GM23338 (cell line): ENCODE results near the gene PTBP3. TPM values are rescaled to one million over a fixed set of nuclear protein-coding genes. Genes with fewer than 3 reads are reported as not detected.
A peak's percentile ranks its signal among the peaks of the same experiment; 100 is the strongest.

Experiments
- ATAC-seq: fragments of 200-7000 bp; cut with Tn5 transposase; 3 replicates; pipeline ENCODE4 v1.9.1; 2020
- DNase-seq: peaks from one replicate; pipeline ENCODE4 v3.0.0-alpha.2; 2015; ENCODE audit warnings: low spot score
- H2AFZ ChIP-seq: fragments of 200-600 bp; sonication (generic); 2 replicates; pipeline ENCODE4 v1.8.0; 2016; ENCODE audit warnings: antibody characterized with exemption, mild to moderate bottlenecking, moderate library complexity
- H3F3A ChIP-seq: fragments of 200-600 bp; sonication (generic); replicated peaks from 2 replicates; pipeline ENCODE4 v1.8.0; 2017; ENCODE audit warnings: antibody characterized with exemption, mixed run types, low read depth
- H3K27ac ChIP-seq: fragments of 200-600 bp; sonication (generic); 2 replicates; pipeline ENCODE4 v1.6.1; 2016; ENCODE audit warnings: low read depth
- H3K27me3 ChIP-seq: fragments of 200-600 bp; sonication (generic); 2 replicates; pipeline ENCODE4 v1.8.0; 2016; ENCODE audit warnings: mild to moderate bottlenecking, mixed run types, moderate library complexity; ENCODE audit not compliant: insufficient read depth
- H3K36me3 ChIP-seq: fragments of 200-600 bp; sonication (generic); 2 replicates; pipeline ENCODE4 v1.8.0; 2016; ENCODE audit warnings: mild to moderate bottlenecking; ENCODE audit not compliant: insufficient read depth
- H3K4me1 ChIP-seq: fragments of 200-600 bp; sonication (generic); 2 replicates; pipeline ENCODE4 v1.8.0; 2016; ENCODE audit warnings: mild to moderate bottlenecking, moderate library complexity; ENCODE audit not compliant: insufficient read depth
- H3K4me2 ChIP-seq: fragments of 200-600 bp; sonication (generic); 2 replicates; pipeline ENCODE4 v1.7.1; 2017; ENCODE audit warnings: mixed run types
- H3K4me3 ChIP-seq: fragments of 200-600 bp; sonication (generic); 2 replicates; pipeline ENCODE4 v1.6.1; 2016; ENCODE audit warnings: mixed run types
- H3K79me2 ChIP-seq: fragments of 200-600 bp; sonication (generic); replicated peaks from 2 replicates; pipeline ENCODE4 v1.8.0; 2017; ENCODE audit warnings: mild to moderate bottlenecking; ENCODE audit not compliant: insufficient read depth
- H3K9me2 ChIP-seq: fragments of 200-600 bp; sonication (generic); 2 replicates; pipeline ENCODE4 v1.8.0; 2017; ENCODE audit not compliant: insufficient read depth
- H4K20me1 ChIP-seq: fragments of 200-600 bp; sonication (generic); replicated peaks from 2 replicates; pipeline ENCODE4 v1.8.0; 2017; ENCODE audit warnings: mild to moderate bottlenecking; ENCODE audit not compliant: insufficient read depth
- H3K27ac Mint-ChIP-seq: 2 replicates; pipeline ENCODE4 v1.8.0; 2020; ENCODE audit warnings: inconsistent platforms, mild to moderate bottlenecking, moderate library complexity, mixed read lengths
- H3K27me3 Mint-ChIP-seq: 3 replicates; pipeline ENCODE4 v1.8.0; 2022; ENCODE audit warnings: low read depth, mild to moderate bottlenecking, moderate library complexity, mixed read lengths, inconsistent platforms; ENCODE audit not compliant: insufficient read depth, poor library complexity
- H3K36me3 Mint-ChIP-seq: 3 replicates; pipeline ENCODE4 v1.8.0; 2021; ENCODE audit warnings: low read depth, mild to moderate bottlenecking, inconsistent platforms, moderate library complexity, mixed read lengths
- H3K4me1 Mint-ChIP-seq: 3 replicates; pipeline ENCODE4 v1.8.0; 2020; ENCODE audit warnings: mild to moderate bottlenecking, inconsistent platforms, mixed read lengths
- H3K4me3 Mint-ChIP-seq: 3 replicates; pipeline ENCODE4 v1.8.0; 2021; ENCODE audit warnings: moderate library complexity, mild to moderate bottlenecking, inconsistent platforms, mixed read lengths
- H3K9me3 Mint-ChIP-seq: 3 replicates; pipeline ENCODE4 v1.8.0; 2020; ENCODE audit warnings: moderate library complexity, mild to moderate bottlenecking, inconsistent platforms, mixed read lengths
- CREB1 ChIP-seq: fragments of 250-450 bp; sonication (Bioruptor Pico); IDR thresholded peaks from 2 replicates; pipeline ENCODE4 v1.5.0; 2020; ENCODE audit warnings: low read depth, mild to moderate bottlenecking, moderate library complexity
- ETS1 ChIP-seq: IDR thresholded peaks from 2 replicates; pipeline ENCODE4 v1.6.1; 2016; ENCODE audit warnings: antibody characterized with exemption
- EZH2 ChIP-seq: fragments of 200-600 bp; sonication (generic); IDR thresholded peaks from one replicate; pipeline ENCODE4 v1.8.0; 2017; ENCODE audit warnings: antibody characterized with exemption, mild to moderate bottlenecking, low read depth; ENCODE audit not compliant: unreplicated experiment
- EZH2phosphoT487 ChIP-seq: fragments of 200-600 bp; sonication (generic); IDR thresholded peaks from one replicate; pipeline ENCODE4 v1.8.1; 2018; ENCODE audit warnings: antibody characterized with exemption; ENCODE audit not compliant: unreplicated experiment
- JUNB ChIP-seq: IDR thresholded peaks from one replicate; pipeline ENCODE4 v1.6.1; 2016; ENCODE audit warnings: antibody characterized with exemption; ENCODE audit not compliant: unreplicated experiment
- NANOG ChIP-seq: IDR thresholded peaks from 2 replicates; pipeline ENCODE4 v1.6.1; 2016; ENCODE audit warnings: antibody characterized with exemption, borderline replicate concordance
- POLR2AphosphoS5 ChIP-seq: IDR thresholded peaks from 2 replicates; pipeline ENCODE4 v1.6.1; 2016; ENCODE audit warnings: antibody characterized with exemption, low read depth
- REST ChIP-seq: IDR thresholded peaks from one replicate; pipeline ENCODE4 v1.6.1; 2018; ENCODE audit warnings: antibody characterized with exemption; ENCODE audit not compliant: unreplicated experiment
- STAT1 ChIP-seq: IDR thresholded peaks from one replicate; pipeline ENCODE4 v1.6.1; 2016; ENCODE audit warnings: antibody characterized with exemption; ENCODE audit not compliant: unreplicated experiment
- ZNF114 ChIP-seq: fragments of 250-450 bp; sonication (Bioruptor Pico); IDR thresholded peaks from 2 replicates; pipeline ENCODE4 v1.5.0; 2020; ENCODE audit warnings: mild to moderate bottlenecking, moderate library complexity
- ZNF331 ChIP-seq: fragments of 250-450 bp; sonication (Bioruptor Pico); IDR thresholded peaks from 2 replicates; pipeline ENCODE4 v1.5.0; 2020; ENCODE audit warnings: low read depth, mild to moderate bottlenecking, moderate library complexity
- polyA plus RNA-seq: library from polyadenylated mRNA; unstranded; fragments of >200 nt; fragmentation: Nextera tagmentation; extraction: Ambion mirVana; gene quantifications from 2 replicates; pipeline ENCODE4 v1.2.1, GENCODE V29; 2016
- total RNA-seq: library from RNA; depleted of rRNA; stranded (reverse); fragments of >200 nt; shearing (Covaris generic); gene quantifications from 2 replicates; pipeline ENCODE4 v1.2.3, GENCODE V29; 2014

PTBP3 gene
- total and polyA plus RNA-seq, 2 experiments from 2014 or later = 20.0 to 92.9 TPM

- no peak for TF ChIP-seq ETS1
- TF ChIP-seq JUNB = no peak
- no peak for TF ChIP-seq CREB1 (CRISPR knock-in tag)
- TF ChIP-seq NANOG = no peak
- no peak for TF ChIP-seq EZH2phosphoT487
- no peak for TF ChIP-seq EZH2
- TF ChIP-seq REST = no peak
- TF ChIP-seq ZNF114 (CRISPR knock-in tag) = no peak
Measured at GRCh38 chr9:112322701-112323377, 10.6 kb downstream of the PTBP3 start (continued).

- H4K20me1 ChIP-seq = peaks cover 47% of the 10 kb centered on the region
- 0 out of 3 replicates have a peak, but pooled peaks cover 4% of the 10 kb centered on the region for H3K36me3 Mint-ChIP-seq
- peaks cover 25% of the 10 kb centered on the region for H3K4me1 Mint-ChIP-seq
- peak overlapping the region; percentile 46 for H3K27ac ChIP-seq
- H3K79me2 ChIP-seq = peaks cover 98% of the 10 kb centered on the region
- no peaks in the 10 kb centered on the region for H3K9me3 Mint-ChIP-seq
- no peak for ATAC-seq
- H3K9me2 ChIP-seq = no peaks in the 10 kb centered on the region; the same call in 1 of the 2 replicates
- H3K4me1 ChIP-seq = peaks cover 11% of the 10 kb centered on the region
- H3K4me3 Mint-ChIP-seq = no peak overlapping the region
- no peak overlapping the region for H3K4me2 ChIP-seq
- H3F3A ChIP-seq = peaks cover 5% of the 10 kb centered on the region
- no peak for DNase-seq
- H3K36me3 ChIP-seq = no peaks in the 10 kb centered on the region
- no peak overlapping the region; the same call in 1 of the 2 replicates for H3K27ac Mint-ChIP-seq
- H3K27me3 ChIP-seq = no peaks in the 10 kb centered on the region
- H3K4me3 ChIP-seq = no peak overlapping the region
- H2AFZ ChIP-seq = no peak overlapping the region
- H3K27me3 Mint-ChIP-seq = peaks cover 4% of the 10 kb centered on the region
- TF ChIP-seq REST (no peak), POLR2AphosphoS5 (no peak), EZH2phosphoT487 (no peak), ETS1 (no peak), EZH2 (no peak), STAT1 (no peak), NANOG (no peak), ZNF331 (CRISPR knock-in tag) (no peak)
Measured at GRCh38 chr9:112316258-112316943, 17.0 kb downstream of the PTBP3 start.
